Measurements from ENCODE around the gene TENT4A.

GRCh38 chr5:6724321-6724929, 11.2 kb downstream of the TENT4A start:
- TF ChIP-seq, protein P1, sequence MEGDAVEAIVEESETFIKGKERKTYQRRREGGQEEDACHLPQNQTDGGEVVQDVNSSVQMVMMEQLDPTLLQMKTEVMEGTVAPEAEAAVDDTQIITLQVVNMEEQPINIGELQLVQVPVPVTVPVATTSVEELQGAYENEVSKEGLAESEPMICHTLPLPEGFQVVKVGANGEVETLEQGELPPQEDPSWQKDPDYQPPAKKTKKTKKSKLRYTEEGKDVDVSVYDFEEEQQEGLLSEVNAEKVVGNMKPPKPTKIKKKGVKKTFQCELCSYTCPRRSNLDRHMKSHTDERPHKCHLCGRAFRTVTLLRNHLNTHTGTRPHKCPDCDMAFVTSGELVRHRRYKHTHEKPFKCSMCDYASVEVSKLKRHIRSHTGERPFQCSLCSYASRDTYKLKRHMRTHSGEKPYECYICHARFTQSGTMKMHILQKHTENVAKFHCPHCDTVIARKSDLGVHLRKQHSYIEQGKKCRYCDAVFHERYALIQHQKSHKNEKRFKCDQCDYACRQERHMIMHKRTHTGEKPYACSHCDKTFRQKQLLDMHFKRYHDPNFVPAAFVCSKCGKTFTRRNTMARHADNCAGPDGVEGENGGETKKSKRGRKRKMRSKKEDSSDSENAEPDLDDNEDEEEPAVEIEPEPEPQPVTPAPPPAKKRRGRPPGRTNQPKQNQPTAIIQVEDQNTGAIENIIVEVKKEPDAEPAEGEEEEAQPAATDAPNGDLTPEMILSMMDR (IDR thresholded peaks at IDR 0.05): no peak
- no peak for TF ChIP-seq POLR2A (IDR thresholded peaks at IDR 0.05)
